Trophoblast cell (in vitro differentiated cells and primary cell): ENCODE data around the gene FTO.

Source experiments
- DNase-seq, 2 donors: peaks; one replicate each; pipeline ENCODE4 v3.0.0-alpha.2; 2016
- H2AFZ ChIP-seq: 2 replicates; pipeline ENCODE4 v1.6.1; 2013; ENCODE audit warnings: low read length, moderate library complexity, mild to moderate bottlenecking; ENCODE audit not compliant: insufficient read depth, poor library complexity
- H2AK5ac ChIP-seq: 2 replicates; pipeline ENCODE4 v1.6.1; 2013; ENCODE audit warnings: mild to moderate bottlenecking, low read length
- H2BK120ac ChIP-seq: 2 replicates; pipeline ENCODE4 v1.6.1; 2013; ENCODE audit warnings: low read length, mild to moderate bottlenecking, moderate library complexity; ENCODE audit not compliant: insufficient read depth, poor library complexity
- H2BK12ac ChIP-seq: 2 replicates; pipeline ENCODE4 v1.6.1; 2013; ENCODE audit warnings: mild to moderate bottlenecking, low read length, moderate library complexity
- H2BK5ac ChIP-seq: 2 replicates; pipeline ENCODE4 v1.6.1; 2013; ENCODE audit warnings: low read length, low read depth, moderate library complexity, mild to moderate bottlenecking; ENCODE audit not compliant: poor library complexity
- H3K14ac ChIP-seq: 2 replicates; pipeline ENCODE4 v1.6.1; 2013; ENCODE audit warnings: mild to moderate bottlenecking, low read length
- H3K18ac ChIP-seq: 2 replicates; pipeline ENCODE4 v1.6.1; 2013; ENCODE audit warnings: mild to moderate bottlenecking, low read length
- H3K23ac ChIP-seq: 2 replicates; pipeline ENCODE4 v1.6.1; 2013; ENCODE audit warnings: low read length
- H3K27ac ChIP-seq: 2 replicates; pipeline ENCODE4 v1.5.1; 2013; ENCODE audit warnings: low read depth, mild to moderate bottlenecking, inconsistent platforms, low read length, moderate library complexity
- H3K27me3 ChIP-seq: 2 replicates; pipeline ENCODE4 v1.6.1; 2013; ENCODE audit warnings: inconsistent platforms, mild to moderate bottlenecking, low read length, moderate library complexity; ENCODE audit not compliant: insufficient read depth
- H3K36me3 ChIP-seq, 2 experiments: 1 replicate in 1 of 2; 2 replicates in 1 of 2; pipeline ENCODE4 v1.6.1; 2013; ENCODE audit warnings: low read length in 2 of 2, mild to moderate bottlenecking in 2 of 2, moderate library complexity in 1 of 2; ENCODE audit not compliant: insufficient read depth in 2 of 2, control insufficient read depth in 1 of 2
- H3K4ac ChIP-seq: 2 replicates; pipeline ENCODE4 v1.6.1; 2013; ENCODE audit warnings: low read depth, mild to moderate bottlenecking, low read length, moderate library complexity
- H3K4me1 ChIP-seq, 2 experiments: 1 replicate in 1 of 2; 2 replicates in 1 of 2; pipeline ENCODE4 v1.6.1; 2013; ENCODE audit warnings: low read length in 2 of 2, mild to moderate bottlenecking in 2 of 2, moderate library complexity in 1 of 2; ENCODE audit not compliant: insufficient read depth in 2 of 2, control insufficient read depth in 1 of 2
- H3K4me2 ChIP-seq: 2 replicates; pipeline ENCODE4 v1.6.1; 2013; ENCODE audit warnings: inconsistent platforms, mild to moderate bottlenecking, low read length, moderate library complexity
- H3K4me3 ChIP-seq: 2 replicates; pipeline ENCODE4 v1.5.1; 2013; ENCODE audit warnings: mild to moderate bottlenecking, low read depth, low read length, inconsistent platforms
- H3K79me1 ChIP-seq: one replicate; pipeline ENCODE4 v1.6.1; 2013; ENCODE audit warnings: low read length
- H3K79me2 ChIP-seq: 2 replicates; pipeline ENCODE4 v1.6.1; 2013; ENCODE audit warnings: low read length, mild to moderate bottlenecking; ENCODE audit not compliant: control insufficient read depth, insufficient read depth, poor library complexity
- H3K9ac ChIP-seq: 2 replicates; pipeline ENCODE4 v1.6.1; 2013; ENCODE audit warnings: mild to moderate bottlenecking, low read length
- H3K9me3 ChIP-seq: 2 replicates; pipeline ENCODE4 v1.6.1; 2013; ENCODE audit warnings: low read depth, mild to moderate bottlenecking, control low read depth, inconsistent platforms, low read length; ENCODE audit not compliant: insufficient read depth
- H4K12ac ChIP-seq: 2 replicates; pipeline ENCODE4 v1.6.1; 2013; ENCODE audit warnings: low read depth, mild to moderate bottlenecking, low read length, moderate library complexity
- H4K8ac ChIP-seq: 2 replicates; pipeline ENCODE4 v1.6.1; 2013; ENCODE audit warnings: low read depth, mild to moderate bottlenecking, low read length, moderate library complexity
- H4K91ac ChIP-seq: one replicate; pipeline ENCODE4 v1.6.1; 2013; ENCODE audit warnings: low read depth, mild to moderate bottlenecking, low read length, moderate library complexity
- WGBS: extraction: QIAGEN DNeasy Blood & Tissue Kit; methylation state at CpG from one replicate; pipeline ENCODE4 v1.1.7; 2013; ENCODE audit warnings: missing lambda C conversion rate; ENCODE audit not compliant: insufficient read length, insufficient coverage; ENCODE audit errors: extremely low coverage; 5-methylcytosine and 5-hydroxymethylcytosine counted together

Gene FTO

DNA sequence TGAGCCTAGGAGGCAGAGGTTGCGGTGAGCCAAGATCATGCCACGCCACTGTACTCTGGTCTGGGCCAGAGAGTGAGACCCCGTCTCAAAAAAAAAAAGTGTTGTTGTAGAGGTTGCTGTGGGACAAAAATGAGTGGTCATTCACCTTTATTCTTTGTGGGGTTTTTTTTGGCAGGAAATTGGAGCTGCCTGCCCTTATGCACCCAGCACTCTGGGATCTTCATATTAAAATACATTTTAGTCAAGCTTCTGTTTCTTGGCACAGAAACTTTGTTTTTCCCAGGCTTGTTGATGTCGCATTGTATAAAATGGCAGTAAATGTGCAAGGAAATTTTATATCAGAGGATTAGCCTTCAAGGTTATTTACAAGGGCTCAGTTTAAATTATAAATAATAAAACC, 174.3 kb downstream of the FTO start:
- no peak overlapping the region for H3K23ac ChIP-seq
- no peak overlapping the region for H3K4me2 ChIP-seq
- H3K27ac ChIP-seq = no peak overlapping the region
- no peak overlapping the region for H2BK5ac ChIP-seq
- H4K8ac ChIP-seq = no peak overlapping the region
- H2AK5ac ChIP-seq = no peak overlapping the region
- H2BK120ac ChIP-seq = no peak overlapping the region
- no peaks in the 10 kb centered on the region for H3K4me1 ChIP-seq
- no peak overlapping the region for H2BK12ac ChIP-seq
- H3K79me1 ChIP-seq = no peaks in the 10 kb centered on the region
- no peaks in the 10 kb centered on the region for H3K79me2 ChIP-seq
- no peak overlapping the region for H4K12ac ChIP-seq
- no peaks in the 10 kb centered on the region for H3K27me3 ChIP-seq
- no peak for DNase-seq
- no CpG with 5 or more reads among the region's 4 CpGs for WGBS
- no peak overlapping the region for H3K4ac ChIP-seq
- no peaks in the 10 kb centered on the region for H3K9me3 ChIP-seq
- H3K18ac ChIP-seq = no peak overlapping the region
- no peak overlapping the region for H2AFZ ChIP-seq
- H3K36me3 ChIP-seq = peaks cover 0 to 3% of the 10 kb centered on the region in 2 experiments
- H3K9ac ChIP-seq = no peak overlapping the region
- no peak overlapping the region for H3K14ac ChIP-seq
- H4K91ac ChIP-seq = no peak overlapping the region
- no peak overlapping the region for H3K4me3 ChIP-seq

DNA sequence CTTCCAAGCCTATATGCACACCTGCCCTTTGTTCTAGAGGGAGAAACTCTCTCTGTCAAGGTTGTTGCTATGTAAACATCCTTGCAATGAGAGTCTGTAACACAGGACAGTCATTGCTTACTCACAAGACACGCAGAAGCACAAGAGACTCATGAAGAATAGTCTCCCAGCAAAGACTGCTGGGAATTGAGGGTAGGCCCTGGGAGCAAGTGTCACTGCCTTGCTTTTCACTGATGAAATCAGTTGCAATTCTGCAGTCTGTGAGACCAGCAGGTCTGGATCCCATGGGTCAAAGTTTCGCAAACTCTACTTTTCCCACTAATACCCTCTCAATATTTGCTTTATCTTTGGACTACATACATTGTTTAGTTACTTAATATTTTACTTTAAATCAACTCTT, 177.4 kb downstream of the FTO start:
- Histone ChIP-seq H4K12ac (no peak overlapping the region), H4K8ac (no peak overlapping the region), H3K4me1 (no peaks in the 10 kb centered on the region), H3K27me3 (no peaks in the 10 kb centered on the region), H3K27ac (no peak overlapping the region), H2AK5ac (no peak overlapping the region), H3K9ac (no peak overlapping the region), H3K14ac (no peak overlapping the region), H2AFZ (no peak overlapping the region), H3K23ac (no peak overlapping the region), H2BK120ac (no peak overlapping the region), H3K36me3 (peaks cover 0 to 3% of the 10 kb centered on the region in 2 experiments), H2BK12ac (no peak overlapping the region), H4K91ac (no peak overlapping the region), H3K79me1 (no peaks in the 10 kb centered on the region), H3K4ac (no peak overlapping the region), H3K4me2 (no peak overlapping the region), H3K4me3 (no peak overlapping the region), H3K79me2 (no peaks in the 10 kb centered on the region), H2BK5ac (no peak overlapping the region), H3K18ac (no peak overlapping the region), H3K9me3 (no peaks in the 10 kb centered on the region)
- WGBS = no CpG with 5 or more reads among the region's 2 CpGs
- peak; percentile 44 to 47 for DNase-seq

DNA sequence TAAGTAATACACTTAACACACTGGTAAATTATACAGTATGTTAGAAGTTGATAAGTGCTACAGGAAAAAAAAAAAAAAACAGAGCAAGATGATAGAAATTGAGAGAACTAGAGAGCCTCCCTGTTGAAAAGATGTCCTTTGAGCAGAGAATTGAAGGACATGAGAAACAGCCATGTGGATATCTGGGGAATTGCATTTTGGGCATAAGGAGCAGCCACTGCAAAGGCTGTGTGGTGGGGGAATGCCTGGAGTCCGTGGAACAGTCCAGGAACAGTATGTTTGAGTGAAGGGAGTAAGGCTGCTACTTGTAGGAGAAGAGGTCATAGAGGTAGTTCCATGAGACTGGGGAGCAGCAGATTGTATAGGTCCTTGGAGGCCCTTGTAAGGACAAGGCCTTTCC, 178.4 kb downstream of the FTO start:
- Histone ChIP-seq H3K4me1 (no peaks in the 10 kb centered on the region), H3K27ac (no peak overlapping the region), H3K27me3 (no peaks in the 10 kb centered on the region), H4K8ac (no peak overlapping the region), H3K79me2 (no peaks in the 10 kb centered on the region), H3K23ac (no peak overlapping the region), H3K4me2 (no peak overlapping the region), H4K91ac (no peak overlapping the region), H3K18ac (no peak overlapping the region), H3K14ac (no peak overlapping the region), H3K4ac (no peak overlapping the region), H3K9ac (no peak overlapping the region), H3K9me3 (no peaks in the 10 kb centered on the region), H2AFZ (no peak overlapping the region), H4K12ac (no peak overlapping the region), H2BK5ac (no peak overlapping the region), H3K79me1 (no peaks in the 10 kb centered on the region), H2AK5ac (no peak overlapping the region), H3K36me3 (peaks cover 0 to 3% of the 10 kb centered on the region in 2 experiments), H2BK12ac (no peak overlapping the region), H2BK120ac (no peak overlapping the region), H3K4me3 (no peak overlapping the region)
- WGBS = no CpG with 5 or more reads among the region's 1 CpG
- DNase-seq = no peak

DNA sequence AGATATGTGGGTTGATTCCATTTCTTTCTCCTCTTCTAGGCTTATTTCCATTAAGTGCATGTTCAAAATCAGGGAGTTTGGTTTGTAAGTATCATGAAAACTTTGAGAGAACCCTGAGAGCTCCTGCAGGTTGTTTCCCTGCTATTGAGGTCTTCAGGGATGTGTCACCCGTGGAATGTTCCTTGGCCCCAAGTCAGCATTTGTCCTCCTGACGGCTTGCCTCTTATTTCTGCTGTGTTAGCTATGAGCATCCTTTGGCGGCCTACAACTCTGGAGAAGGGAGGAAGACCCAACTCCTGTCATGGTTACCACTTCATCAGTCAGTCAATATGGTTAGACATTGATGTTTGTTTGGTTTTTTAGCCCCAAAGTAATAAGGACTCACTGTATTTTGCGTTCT, 180.8 kb downstream of the FTO start:
- Histone ChIP-seq H3K27ac (no peak overlapping the region), H3K27me3 (no peaks in the 10 kb centered on the region), H3K14ac (no peak overlapping the region), H2BK12ac (no peak overlapping the region), H4K12ac (no peak overlapping the region), H3K4me3 (no peak overlapping the region), H3K36me3 (peaks cover 3% of the 10 kb centered on the region in 2 experiments), H3K79me2 (no peaks in the 10 kb centered on the region), H3K23ac (no peak overlapping the region), H3K9ac (no peak overlapping the region), H3K79me1 (no peaks in the 10 kb centered on the region), H3K9me3 (no peaks in the 10 kb centered on the region), H2BK120ac (no peak overlapping the region), H4K8ac (no peak overlapping the region), H2BK5ac (no peak overlapping the region), H3K18ac (no peak overlapping the region), H4K91ac (no peak overlapping the region), H3K4ac (no peak overlapping the region), H2AFZ (no peak overlapping the region), H3K4me2 (no peak overlapping the region), H3K4me1 (no peaks in the 10 kb centered on the region), H2AK5ac (no peak overlapping the region)
- DNase-seq = no peak
- no CpG with 5 or more reads among the region's 4 CpGs for WGBS
